ENCODE data around the gene ROR1. TPM values are rescaled to one million over a fixed set of nuclear protein-coding genes. Genes with fewer than 3 reads are reported as not detected.

Gene ROR1
- total and polyA plus RNA-seq, 9 of the 15 experiments (the other 6 are each of a cell fraction or from before 2014, with no cell fraction given) = 0.02 TPM; not detected in 8

- ChIA-PET CTCF (ENCODE audit: low intra/inter-chr PET ratio) (no interaction called here), POLR2A (interaction anchor here (0.9 kb wide), 1 partner anchor 19 kb away, joined by 3 read pairs; no protein-coding TSS in a partner anchor)
- TF ChIP-seq COPS2 (conservative IDR thresholded peaks at IDR 0.05) (no peak), CUX1 (CRISPR knock-in tag; IDR thresholded peaks at IDR 0.05) (no peak), ZKSCAN1 (IDR thresholded peaks at IDR 0.05; ENCODE audit: low read depth, low read length) (no peak), HMG20B (CRISPR knock-in tag; IDR thresholded peaks at IDR 0.05) (no peak), GATAD2B (IDR thresholded peaks at IDR 0.05; ENCODE audit: borderline replicate concordance) (no peak), ZNF407 (IDR thresholded peaks at IDR 0.05; ENCODE audit: low read depth) (no peak), PHB (CRISPR knock-in tag; IDR thresholded peaks at IDR 0.05) (no peak), ZNF589 (CRISPR knock-in tag; IDR thresholded peaks at IDR 0.05; ENCODE audit: low read depth) (no peak), ZNF586 (CRISPR knock-in tag; conservative IDR thresholded peaks at IDR 0.05) (no peak)
Measured at GRCh38 chr1:63935143-63935542, 161.3 kb downstream of the ROR1 start.

More at GRCh38 chr1:63935143-63935542, 161.3 kb downstream of the ROR1 start:
- no peaks in the 10 kb centered on the region for H4K20me1 ChIP-seq (replicated peaks; ENCODE audit: control insufficient read depth, insufficient read depth, low read length)
- no TSS peak for BruUV-seq (replicated peaks)
- ATAC-seq (no peak), DNase-seq (ENCODE audit: extremely low read depth in 1 of 4, low spot score in 3 of 4) (no peak), FAIRE-seq (no peak)
- H3K9me1 ChIP-seq (ENCODE audit: control insufficient read depth, insufficient read depth, low read length) = no peaks in the 10 kb centered on the region
- WGBS (ENCODE audit: insufficient coverage, low coverage, missing lambda C conversion rate) = 0% methylated on average over 1 of the region's 1 CpG
- H3K9me3 ChIP-seq (replicated peaks; ENCODE audit: control insufficient read depth, insufficient read depth, low read depth, low read length) = no peaks in the 10 kb centered on the region
- H3K27me3 ChIP-seq (ENCODE audit: control insufficient read depth in 2 of 2, insufficient read depth in 2 of 2, low read length in 2 of 2) = no peaks in the 10 kb centered on the region
- no peak overlapping the region for H2AFZ ChIP-seq (ENCODE audit: low read depth, low read length)
- no peaks in the 10 kb centered on the region for H3K36me3 ChIP-seq (ENCODE audit: control insufficient read depth, insufficient read depth, low read length)
- H3K27ac ChIP-seq (ENCODE audit: extremely low read depth, low read depth, low read length) = no peak overlapping the region
- no peak overlapping the region for H3K4me3 ChIP-seq
- H3K79me2 ChIP-seq (ENCODE audit: control insufficient read depth, insufficient read depth, low read length) = no peaks in the 10 kb centered on the region
- H3K4me1 ChIP-seq (replicated peaks in 1 of 2; ENCODE audit: control insufficient read depth in 2 of 2, insufficient read depth in 2 of 2, low read length in 2 of 2) = no peaks in the 10 kb centered on the region
- no peak overlapping the region for H3K4me2 ChIP-seq (ENCODE audit: insufficient read depth, low read length)
- H3K9ac ChIP-seq (ENCODE audit: insufficient read depth in 1 of 2, low read depth in 2 of 2, low read length in 2 of 2) = no peak overlapping the region
- intact Hi-C loops (cut with micrococcal nuclease) = no loop called here
- in situ Hi-C loops (cut with MboI) = no loop called here
